Measurements from ENCODE around the gene JAKMIP3. TPM values are rescaled to one million over a fixed set of nuclear protein-coding genes. Genes with fewer than 3 reads are reported as not detected.

Gene JAKMIP3
- total and polyA plus RNA-seq, 2 donors: 0.19 to 0.39 TPM

Other genes with a start within 250 kb of the JAKMIP3 start
- gene PPP2R2D, start 164.9 kb upstream of the JAKMIP3 start, total RNA-seq: 32.3 TPM
- gene PPP2R2D, start 164.9 kb upstream of the JAKMIP3 start, polyA plus RNA-seq: 29.3 TPM
- 38.3 TPM for gene BNIP3, start 84.0 kb upstream of the JAKMIP3 start, total RNA-seq
- gene BNIP3, start 84.0 kb upstream of the JAKMIP3 start, polyA plus RNA-seq: 22.7 TPM
- gene DPYSL4, start 121.0 kb downstream of the JAKMIP3 start, total RNA-seq: 0.28 TPM
- gene DPYSL4, start 121.0 kb downstream of the JAKMIP3 start, polyA plus RNA-seq: 0.89 TPM
- gene STK32C, start 242.0 kb downstream of the JAKMIP3 start, total RNA-seq: 18.2 TPM
- 18.7 TPM for gene STK32C, start 242.0 kb downstream of the JAKMIP3 start, polyA plus RNA-seq

All from thymus (tissue), 2 donors.